Measurements from ENCODE around the gene CLNK. TPM values are rescaled to one million over a fixed set of nuclear protein-coding genes. Genes with fewer than 3 reads are reported as not detected.

CLNK gene
- total RNA-seq, 1 experiment from 2014 or later, result not detected

DNA sequence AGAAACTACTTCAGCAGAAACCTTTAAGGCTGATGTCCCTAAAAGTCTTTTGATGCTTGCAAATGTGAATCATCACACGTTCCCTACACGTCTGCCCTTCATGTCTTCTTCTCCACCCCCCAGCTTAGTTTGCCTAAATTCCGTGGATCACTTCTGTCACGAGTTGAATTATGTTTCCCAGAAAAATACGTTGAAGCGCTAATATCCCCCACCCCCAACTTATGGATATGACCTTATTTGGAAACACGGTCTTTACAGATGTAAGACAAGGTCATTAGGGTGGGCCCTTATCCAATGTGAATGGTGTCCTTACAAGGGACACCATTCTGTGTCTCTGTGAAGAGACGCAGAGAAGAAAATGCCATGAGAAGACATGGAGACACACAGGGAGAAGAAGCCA lies 225.3 kb downstream of the CLNK start:
- no peak overlapping the region for H2BK120ac ChIP-seq (ENCODE audit: low read depth, low read length, poor library complexity, severe bottlenecking)
- TF ChIP-seq, protein P1, sequence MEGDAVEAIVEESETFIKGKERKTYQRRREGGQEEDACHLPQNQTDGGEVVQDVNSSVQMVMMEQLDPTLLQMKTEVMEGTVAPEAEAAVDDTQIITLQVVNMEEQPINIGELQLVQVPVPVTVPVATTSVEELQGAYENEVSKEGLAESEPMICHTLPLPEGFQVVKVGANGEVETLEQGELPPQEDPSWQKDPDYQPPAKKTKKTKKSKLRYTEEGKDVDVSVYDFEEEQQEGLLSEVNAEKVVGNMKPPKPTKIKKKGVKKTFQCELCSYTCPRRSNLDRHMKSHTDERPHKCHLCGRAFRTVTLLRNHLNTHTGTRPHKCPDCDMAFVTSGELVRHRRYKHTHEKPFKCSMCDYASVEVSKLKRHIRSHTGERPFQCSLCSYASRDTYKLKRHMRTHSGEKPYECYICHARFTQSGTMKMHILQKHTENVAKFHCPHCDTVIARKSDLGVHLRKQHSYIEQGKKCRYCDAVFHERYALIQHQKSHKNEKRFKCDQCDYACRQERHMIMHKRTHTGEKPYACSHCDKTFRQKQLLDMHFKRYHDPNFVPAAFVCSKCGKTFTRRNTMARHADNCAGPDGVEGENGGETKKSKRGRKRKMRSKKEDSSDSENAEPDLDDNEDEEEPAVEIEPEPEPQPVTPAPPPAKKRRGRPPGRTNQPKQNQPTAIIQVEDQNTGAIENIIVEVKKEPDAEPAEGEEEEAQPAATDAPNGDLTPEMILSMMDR (conservative IDR thresholded peaks at IDR 0.05), result no peak
- H3K4me2 ChIP-seq (ENCODE audit: insufficient read depth, insufficient read length, low read length), result no peak overlapping the region
- no peaks in the 10 kb centered on the region for H3K79me1 ChIP-seq (ENCODE audit: insufficient read depth, low read depth, low read length, poor library complexity, severe bottlenecking)
- no peak overlapping the region for H4K5ac ChIP-seq (ENCODE audit: insufficient read length, low read depth, low read length)
- no peak overlapping the region for H2BK15ac ChIP-seq (ENCODE audit: low read depth, low read length)
- H3K27me3 ChIP-seq (ENCODE audit: insufficient read depth, low read length), result peaks cover 58% of the 10 kb centered on the region
- H4K91ac ChIP-seq (ENCODE audit: insufficient read length, low read depth, low read length), result no peak overlapping the region
- peaks cover 6% of the 10 kb centered on the region; the same call in 1 of the 2 replicates for H3K4me1 ChIP-seq (ENCODE audit: insufficient read depth, low read length)
- no peak overlapping the region for H3T11ph ChIP-seq (ENCODE audit: low read length)
- no peak overlapping the region for H3K27ac ChIP-seq (ENCODE audit: insufficient read length, low read depth, low read length)
- WGBS (ENCODE audit: extremely low coverage, insufficient read length, low lambda C conversion rate), result no CpG with 5 or more reads among the region's 8 CpGs
- H3K14ac ChIP-seq (ENCODE audit: insufficient read depth, low read length), result no peak overlapping the region
- no peak overlapping the region for H3K18ac ChIP-seq (ENCODE audit: insufficient read length, low read depth, low read length)
- H4K20me1 ChIP-seq (ENCODE audit: control insufficient read depth, insufficient read depth, insufficient read length), result no peaks in the 10 kb centered on the region
- no peak overlapping the region for H2BK20ac ChIP-seq (ENCODE audit: low read depth, low read length, poor library complexity, severe bottlenecking)
- H4K8ac ChIP-seq (replicated peaks; ENCODE audit: insufficient read length, low read depth, low read length), result no peak overlapping the region
- peaks cover 3 to 6% of the 10 kb centered on the region in 2 experiments; a peak in 4 of 5 replicates for H3K9me3 Mint-ChIP-seq
- no peak overlapping the region for H2AFZ ChIP-seq (ENCODE audit: low read length)
- no peak overlapping the region for H2BK5ac ChIP-seq (ENCODE audit: insufficient read length, low read length)
- H3K9me3 ChIP-seq (ENCODE audit: control insufficient read depth, low read depth, low read length), result no peaks in the 10 kb centered on the region
- peaks cover 15% of the 10 kb centered on the region for H3K23me2 ChIP-seq (ENCODE audit: insufficient read length, low read depth, low read length, poor library complexity, severe bottlenecking)
- no peak overlapping the region for H3K9ac ChIP-seq (ENCODE audit: extremely low read depth, insufficient read length, low read length)
- H3K4me3 Mint-ChIP-seq, result no peak overlapping the region
- H3K23ac ChIP-seq (ENCODE audit: insufficient read length, low read depth, low read length), result no peak overlapping the region
- DNase-seq, result no peak
- H3K4ac ChIP-seq (ENCODE audit: low read depth, low read length), result no peak overlapping the region
- peaks cover 86% of the 10 kb centered on the region for H3K27me3 Mint-ChIP-seq (ENCODE audit: low read depth)
- H3K36me3 Mint-ChIP-seq (ENCODE audit: insufficient read depth in 1 of 3, low read depth in 3 of 3), result peaks cover 5 to 10% (median 6%) of the 10 kb centered on the region in 3 experiments
- H2AK5ac ChIP-seq (ENCODE audit: insufficient read length, low read length), result no peak overlapping the region
- H3K4me1 Mint-ChIP-seq, result peaks cover 37 to 39% of the 10 kb centered on the region in 2 experiments
- no peak overlapping the region for H3K27ac Mint-ChIP-seq
- H3K56ac ChIP-seq (ENCODE audit: insufficient read length, low read depth, low read length), result no peak overlapping the region
- H3K79me2 ChIP-seq (ENCODE audit: insufficient read depth, low read length), result no peaks in the 10 kb centered on the region
- H2BK12ac ChIP-seq (ENCODE audit: insufficient read length, low read depth, low read length), result no peak overlapping the region

All from H9 (cell line).